ENCODE measurements around the gene B3GNT5.
A peak's percentile ranks its signal among the peaks of the same experiment; 100 is the strongest.

GRCh38 chr3:183253528-183254486, 754 bp downstream of the B3GNT5 start:
- TF ChIP-seq CTCF (IDR thresholded peaks at IDR 0.05; ENCODE audit: insufficient read depth, low read length) = no peak
- peak; percentile 67; the same call in 1 of the 2 replicates for TF ChIP-seq POLR2AphosphoS5 (IDR thresholded peaks at IDR 0.05; ENCODE audit: low read depth)

Measured in HL-60 (cell line).